Thoracic aorta (tissue), 2 donors: ENCODE data around the gene GRIP2. TPM values are rescaled to one million over a fixed set of nuclear protein-coding genes. Genes with fewer than 3 reads are reported as not detected.

Experiments used
- ATAC-seq: fragments of 150-250 bp; one replicate; pipeline ENCODE4 v1.8.0; 2017; ENCODE audit warnings: low read depth; ENCODE audit not compliant: insufficient number of reproducible peaks, low FRiP score
- DNase-seq: peaks from one replicate; pipeline ENCODE4 v3.0.0-alpha.2; 2020; ENCODE audit warnings: low spot score
- H3K27ac ChIP-seq, 2 donors: fragments of 200-600 bp; sonication (generic); 1 replicate in 1 of 2; 2 replicates in 1 of 2; pipeline ENCODE4 v1.5.1; 2016; ENCODE audit warnings: mild to moderate bottlenecking in 2 of 2, moderate library complexity in 2 of 2
- H3K27me3 ChIP-seq: fragments of 200-600 bp; sonication (generic); replicated peaks from 2 replicates; pipeline ENCODE4 v1.6.0; 2016; ENCODE audit warnings: mild to moderate bottlenecking; ENCODE audit not compliant: insufficient read depth
- H3K36me3 ChIP-seq: fragments of 200-600 bp; sonication (generic); one replicate; pipeline ENCODE4 v1.5.1; 2016
- H3K4me1 ChIP-seq, 2 donors: fragments of 200-600 bp; sonication (generic); 1 replicate in 1 of 2; 2 replicates in 1 of 2; pipeline versions ENCODE4 v1.5.1 to v1.6.0; 2016; ENCODE audit warnings: low read depth in 2 of 2, mild to moderate bottlenecking in 1 of 2; ENCODE audit not compliant: control insufficient read depth in 1 of 2
- H3K4me3 ChIP-seq: fragments of 200-600 bp; sonication (generic); 2 replicates; pipeline ENCODE4 v1.5.1; 2016; ENCODE audit warnings: mild to moderate bottlenecking
- H3K9me3 ChIP-seq: fragments of 200-600 bp; sonication (generic); 2 replicates; pipeline ENCODE4 v1.5.1; 2016
- CTCF ChIP-seq: fragments of 200-600 bp; sonication (generic); IDR thresholded peaks from one replicate; pipeline ENCODE4 v1.5.1; 2019; ENCODE audit warnings: antibody characterized with exemption
- total RNA-seq, 2 donors: library from RNA; depleted of rRNA; stranded (reverse); fragments of >200 nt; gene quantifications; one replicate each; pipeline versions ENCODE4 v1.1.0 to v1.2.3, GENCODE V29; 2016

GRIP2 gene
- total RNA-seq, 2 donors from 2014 or later: 1.5 to 4.2 TPM

- DNase-seq (no peak), ATAC-seq (no peak)
- Histone ChIP-seq H3K27me3 (no peaks in the 10 kb centered on the region), H3K9me3 (no peaks in the 10 kb centered on the region), H3K4me3 (no peak overlapping the region), H3K4me1 (no peaks in the 10 kb centered on the region), H3K27ac (no peak overlapping the region), H3K36me3 (peaks cover 21% of the 10 kb centered on the region)
- no peak for TF ChIP-seq CTCF
These were observed 65.6 kb downstream of the GRIP2 start for GRCh38 chr3:14474363-14475081.

GRCh38 chr3:14473411-14473891, 66.7 kb downstream of the GRIP2 start:
- no peaks in the 10 kb centered on the region for H3K4me1 ChIP-seq
- peaks cover 18% of the 10 kb centered on the region for H3K36me3 ChIP-seq
- no peaks in the 10 kb centered on the region for H3K27me3 ChIP-seq
- no peaks in the 10 kb centered on the region for H3K9me3 ChIP-seq
- ATAC-seq (no peak), DNase-seq (no peak)
- TF ChIP-seq CTCF: no peak
- no peak overlapping the region for H3K4me3 ChIP-seq
- H3K27ac ChIP-seq: no peak overlapping the region

- H3K9me3 ChIP-seq: no peaks in the 10 kb centered on the region
- peaks cover 15% of the 10 kb centered on the region for H3K36me3 ChIP-seq
- H3K4me3 ChIP-seq: no peak overlapping the region
- no peak overlapping the region for H3K27ac ChIP-seq
- TF ChIP-seq CTCF: no peak
- ATAC-seq (no peak), DNase-seq (no peak)
- no peaks in the 10 kb centered on the region for H3K27me3 ChIP-seq
- H3K4me1 ChIP-seq: no peaks in the 10 kb centered on the region
These were observed 67.4 kb downstream of the GRIP2 start for GRCh38 chr3:14472471-14473351.

- no peak overlapping the region for H3K4me3 ChIP-seq
- TF ChIP-seq CTCF: no peak
- peaks cover 20% of the 10 kb centered on the region for H3K36me3 ChIP-seq
- H3K27me3 ChIP-seq: no peaks in the 10 kb centered on the region
- no peak overlapping the region for H3K27ac ChIP-seq
- no peak for ATAC-seq
- no peaks in the 10 kb centered on the region for H3K4me1 ChIP-seq
- no peaks in the 10 kb centered on the region for H3K9me3 ChIP-seq
- DNase-seq: no peak
These were observed 68.5 kb downstream of the GRIP2 start for GRCh38 chr3:14471690-14472089.

GRCh38 chr3:14471016-14471415, 69.1 kb downstream of the GRIP2 start:
- H3K4me1 ChIP-seq: no peaks in the 10 kb centered on the region
- no peaks in the 10 kb centered on the region for H3K27me3 ChIP-seq
- no peak overlapping the region for H3K27ac ChIP-seq
- no peak for TF ChIP-seq CTCF
- ATAC-seq: no peak
- H3K9me3 ChIP-seq: no peaks in the 10 kb centered on the region
- DNase-seq: no peak
- no peak overlapping the region for H3K4me3 ChIP-seq
- H3K36me3 ChIP-seq: peaks cover 26% of the 10 kb centered on the region
